Body of pancreas (tissue), 4 donors: ENCODE measurements around the gene SLMAP.

Experiments used
- POLR2A ChIP-seq, 3 donors: fragments of 450-650 bp; IDR thresholded peaks; one replicate each; pipeline ENCODE4 v1.6.1; 2016; ENCODE audit warnings: antibody characterized with exemption in 3 of 3, mild to moderate bottlenecking in 2 of 3
- TF ChIP-seq, protein P1 (sequence below), 7 experiments: fragments of 450-650 bp in 4 of 7; fragments of 200-600 bp in 3 of 7; sonication (generic) in 3 of 7; IDR thresholded peaks; one replicate each; pipeline ENCODE4 v1.5.1; 2016 to 2019; ENCODE audit warnings: antibody characterized with exemption in 7 of 7

DNA sequence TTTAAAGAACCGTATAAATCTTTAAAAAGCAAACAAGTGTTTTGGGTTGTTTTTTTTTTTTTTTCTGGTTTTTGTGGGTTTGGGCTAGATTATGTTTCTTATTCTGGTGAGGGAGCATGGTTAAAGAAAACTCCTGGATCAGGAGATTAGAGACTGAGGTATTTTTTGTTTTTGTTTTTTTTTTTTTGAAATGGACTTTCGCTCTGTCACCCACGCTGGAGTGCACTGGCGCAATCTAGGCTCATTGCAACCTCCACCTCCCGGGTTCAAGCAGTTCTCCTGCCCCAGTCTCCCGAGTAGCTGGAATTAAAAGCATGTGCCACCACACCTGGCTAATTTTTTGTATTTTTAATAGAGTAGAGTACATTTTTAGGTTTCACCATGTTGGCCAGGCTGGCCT lies 95.2 kb downstream of the SLMAP start:
- TF ChIP-seq, protein P1, sequence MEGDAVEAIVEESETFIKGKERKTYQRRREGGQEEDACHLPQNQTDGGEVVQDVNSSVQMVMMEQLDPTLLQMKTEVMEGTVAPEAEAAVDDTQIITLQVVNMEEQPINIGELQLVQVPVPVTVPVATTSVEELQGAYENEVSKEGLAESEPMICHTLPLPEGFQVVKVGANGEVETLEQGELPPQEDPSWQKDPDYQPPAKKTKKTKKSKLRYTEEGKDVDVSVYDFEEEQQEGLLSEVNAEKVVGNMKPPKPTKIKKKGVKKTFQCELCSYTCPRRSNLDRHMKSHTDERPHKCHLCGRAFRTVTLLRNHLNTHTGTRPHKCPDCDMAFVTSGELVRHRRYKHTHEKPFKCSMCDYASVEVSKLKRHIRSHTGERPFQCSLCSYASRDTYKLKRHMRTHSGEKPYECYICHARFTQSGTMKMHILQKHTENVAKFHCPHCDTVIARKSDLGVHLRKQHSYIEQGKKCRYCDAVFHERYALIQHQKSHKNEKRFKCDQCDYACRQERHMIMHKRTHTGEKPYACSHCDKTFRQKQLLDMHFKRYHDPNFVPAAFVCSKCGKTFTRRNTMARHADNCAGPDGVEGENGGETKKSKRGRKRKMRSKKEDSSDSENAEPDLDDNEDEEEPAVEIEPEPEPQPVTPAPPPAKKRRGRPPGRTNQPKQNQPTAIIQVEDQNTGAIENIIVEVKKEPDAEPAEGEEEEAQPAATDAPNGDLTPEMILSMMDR (IDR thresholded peaks at IDR 0.05) = no peak
- TF ChIP-seq POLR2A (IDR thresholded peaks at IDR 0.05) = no peak
